Measurements from ENCODE around the gene PARD3. TPM values are rescaled to one million over a fixed set of nuclear protein-coding genes. Genes with fewer than 3 reads are reported as not detected.

The PARD3 gene
- total RNA-seq, 6 experiments from 2014 or later, result 19.1 to 27.8 (median 22.0) TPM

DNA sequence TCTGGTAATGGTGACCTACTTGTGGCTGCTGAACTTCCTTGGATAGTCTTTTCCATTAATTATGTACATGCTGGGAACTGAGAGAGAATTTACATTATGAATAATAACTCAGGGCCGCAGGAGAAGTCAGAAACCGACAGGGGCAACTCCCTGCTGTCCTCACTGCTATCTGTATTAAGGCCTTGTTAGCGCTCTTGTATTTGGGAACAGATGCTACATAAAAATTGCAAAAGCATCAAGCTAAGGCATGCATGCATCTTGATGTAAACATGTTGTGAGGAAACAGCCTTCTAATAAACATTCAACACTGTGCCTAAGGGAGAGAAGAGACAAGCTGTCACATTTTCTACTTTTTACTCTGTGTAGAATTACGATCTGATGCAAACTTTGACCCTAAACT, 158.4 kb downstream of the PARD3 start:
- TF ChIP-seq, protein P1, sequence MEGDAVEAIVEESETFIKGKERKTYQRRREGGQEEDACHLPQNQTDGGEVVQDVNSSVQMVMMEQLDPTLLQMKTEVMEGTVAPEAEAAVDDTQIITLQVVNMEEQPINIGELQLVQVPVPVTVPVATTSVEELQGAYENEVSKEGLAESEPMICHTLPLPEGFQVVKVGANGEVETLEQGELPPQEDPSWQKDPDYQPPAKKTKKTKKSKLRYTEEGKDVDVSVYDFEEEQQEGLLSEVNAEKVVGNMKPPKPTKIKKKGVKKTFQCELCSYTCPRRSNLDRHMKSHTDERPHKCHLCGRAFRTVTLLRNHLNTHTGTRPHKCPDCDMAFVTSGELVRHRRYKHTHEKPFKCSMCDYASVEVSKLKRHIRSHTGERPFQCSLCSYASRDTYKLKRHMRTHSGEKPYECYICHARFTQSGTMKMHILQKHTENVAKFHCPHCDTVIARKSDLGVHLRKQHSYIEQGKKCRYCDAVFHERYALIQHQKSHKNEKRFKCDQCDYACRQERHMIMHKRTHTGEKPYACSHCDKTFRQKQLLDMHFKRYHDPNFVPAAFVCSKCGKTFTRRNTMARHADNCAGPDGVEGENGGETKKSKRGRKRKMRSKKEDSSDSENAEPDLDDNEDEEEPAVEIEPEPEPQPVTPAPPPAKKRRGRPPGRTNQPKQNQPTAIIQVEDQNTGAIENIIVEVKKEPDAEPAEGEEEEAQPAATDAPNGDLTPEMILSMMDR (IDR thresholded peaks at IDR 0.05), result no peak
- TF ChIP-seq POLR2A (IDR thresholded peaks at IDR 0.05), result no peak
- Histone ChIP-seq H3K27me3 (no peaks in the 10 kb centered on the region), H3K9me3 (no peaks in the 10 kb centered on the region), H3K4me1 (peaks cover 0 to 24% (median 11%) of the 10 kb centered on the region in 4 donors), H3K27ac (no peak overlapping the region), H3K4me3 (no peak overlapping the region), H3K36me3 (no peaks in the 10 kb centered on the region)
- DNase-seq, result no peak
- ATAC-seq, result no peak
- WGBS (ENCODE audit: insufficient coverage, low coverage, low lambda C conversion rate, missing lambda C conversion rate), result 60% methylated on average over 4 of the region's 4 CpGs
- intact Hi-C loops (cut with DNase I), result no loop called here

DNA sequence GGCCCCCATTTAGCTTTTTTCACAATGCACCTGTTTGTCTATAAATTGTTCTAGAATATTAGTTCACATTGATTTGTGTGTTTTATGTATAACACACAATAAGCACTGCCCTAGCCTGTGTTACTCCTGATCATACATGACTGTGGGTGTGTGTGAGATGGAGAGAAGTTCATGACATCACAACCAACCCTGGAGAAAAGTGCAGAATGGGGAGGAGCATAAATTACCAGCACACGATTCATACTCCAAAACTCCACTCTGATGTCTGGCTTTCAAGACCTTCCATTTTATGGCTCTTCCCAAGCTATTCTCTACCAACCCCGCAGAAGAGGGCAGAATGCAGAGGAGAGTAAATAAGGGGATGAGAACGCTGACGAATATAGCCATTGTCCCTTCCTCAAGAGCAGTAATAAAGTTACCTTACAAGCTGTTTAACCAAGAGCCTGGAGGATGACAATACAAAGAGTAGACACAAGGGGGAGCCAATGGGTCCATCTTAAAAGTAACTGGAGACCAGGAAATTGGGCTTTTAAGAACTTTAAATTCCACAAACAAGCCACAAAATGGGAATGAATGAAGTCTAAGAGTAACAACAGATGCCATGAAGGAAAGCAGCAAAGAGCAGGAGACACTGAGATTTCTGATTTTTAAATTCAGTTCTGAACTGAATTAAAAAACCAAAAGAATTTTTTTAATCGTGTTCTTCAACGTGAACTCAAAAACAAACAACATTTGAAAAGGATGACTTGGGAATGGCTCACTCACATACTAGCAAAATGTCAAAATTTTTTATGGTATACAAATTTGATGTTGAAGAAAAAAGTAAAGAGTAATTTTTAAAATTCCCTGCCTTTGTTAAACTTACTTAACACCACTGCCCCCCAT, 159.6 kb downstream of the PARD3 start:
- H3K27ac ChIP-seq, result no peak overlapping the region
- 34% methylated on average over 6 of the region's 6 CpGs for whole genome bisulfite sequencing (ENCODE audit: insufficient coverage, low coverage, low lambda C conversion rate, missing lambda C conversion rate)
- no peak for TF ChIP-seq POLR2A (IDR thresholded peaks at IDR 0.05)
- TF ChIP-seq, protein P1 (IDR thresholded peaks at IDR 0.05), result peak; percentile 68 to 75 (median 72)
- no peak for DNase-seq
- intact Hi-C loops (cut with DNase I), result no loop called here
- peak; percentile 66 to 76 (median 74) for ATAC-seq
- peaks cover 0 to 24% (median 11%) of the 10 kb centered on the region in 4 donors for H3K4me1 ChIP-seq
- no peaks in the 10 kb centered on the region for H3K27me3 ChIP-seq
- no peaks in the 10 kb centered on the region for H3K36me3 ChIP-seq
- H3K4me3 ChIP-seq, result no peak overlapping the region
- H3K9me3 ChIP-seq, result no peaks in the 10 kb centered on the region

DNA sequence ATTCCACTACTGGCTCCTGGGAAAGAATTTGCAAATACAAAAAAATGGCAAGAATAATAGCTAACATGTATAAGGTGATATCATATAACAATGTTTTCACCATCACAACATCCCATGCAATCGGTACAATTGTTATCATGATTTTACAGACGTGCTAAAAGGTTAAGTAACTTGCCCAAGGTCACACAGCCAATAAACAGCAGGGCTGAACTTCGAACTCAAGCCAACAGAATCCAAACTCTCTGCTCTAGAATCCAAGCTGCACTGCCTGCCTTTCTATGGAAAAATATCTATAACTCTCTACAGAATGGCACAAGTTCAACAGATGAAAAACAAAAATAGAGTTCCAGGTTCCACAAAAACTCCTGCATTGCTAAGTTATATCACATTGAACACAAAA, 160.9 kb downstream of the PARD3 start:
- Histone ChIP-seq H3K27ac (no peak overlapping the region), H3K9me3 (no peaks in the 10 kb centered on the region), H3K27me3 (no peaks in the 10 kb centered on the region), H3K4me3 (no peak overlapping the region), H3K4me1 (peaks cover 0 to 24% (median 11%) of the 10 kb centered on the region in 4 donors), H3K36me3 (no peaks in the 10 kb centered on the region)
- ATAC-seq (peak; percentile 48 to 66 (median 55)), DNase-seq (no peak)
- 42% methylated on average over 3 of the region's 3 CpGs for WGBS (ENCODE audit: insufficient coverage, low coverage, low lambda C conversion rate, missing lambda C conversion rate)
- no peak for TF ChIP-seq POLR2A (IDR thresholded peaks at IDR 0.05)
- TF ChIP-seq, protein P1 (IDR thresholded peaks at IDR 0.05), result no peak
- intact Hi-C loops (cut with DNase I), result no loop called here

DNA sequence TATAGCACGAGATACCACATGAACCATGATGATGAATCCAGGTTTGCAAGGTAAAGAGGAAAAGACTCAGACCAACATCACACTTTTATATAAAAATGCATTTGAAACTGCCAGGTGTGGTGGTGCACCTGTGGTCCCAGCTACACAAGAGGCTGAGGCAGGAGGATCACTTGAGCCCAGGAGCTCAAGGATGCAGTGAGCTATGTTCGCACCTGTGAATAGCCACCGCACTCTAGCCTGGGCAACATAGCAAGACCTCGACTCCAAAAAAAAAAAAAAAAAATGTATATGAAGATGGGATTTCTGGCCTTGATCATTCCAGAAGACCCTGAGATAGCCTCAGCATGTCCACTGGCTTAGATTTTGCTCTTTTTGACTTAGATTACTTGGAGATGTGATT, 161.6 kb downstream of the PARD3 start:
- whole genome bisulfite sequencing (ENCODE audit: insufficient coverage, low coverage, low lambda C conversion rate, missing lambda C conversion rate), result 82% methylated on average over 1 of the region's 4 CpGs
- H3K36me3 ChIP-seq, result no peaks in the 10 kb centered on the region
- DNase-seq (no peak), ATAC-seq (no peak)
- no peaks in the 10 kb centered on the region for H3K27me3 ChIP-seq
- no peaks in the 10 kb centered on the region for H3K9me3 ChIP-seq
- intact Hi-C loops (cut with DNase I), result no loop called here
- TF ChIP-seq, protein P1 (IDR thresholded peaks at IDR 0.05), result no peak
- no peak for TF ChIP-seq POLR2A (IDR thresholded peaks at IDR 0.05)
- peaks cover 0 to 24% (median 11%) of the 10 kb centered on the region in 4 donors for H3K4me1 ChIP-seq
- no peak overlapping the region for H3K4me3 ChIP-seq
- no peak overlapping the region for H3K27ac ChIP-seq
